PC-3 (cell line): ENCODE results near the gene NBDY.

Source experiments
- CTCF ChIP-seq: fragments of 300-600 bp; sonication (generic); conservative IDR thresholded peaks from 2 replicates; pipeline ENCODE4 v1.5.1; 2017; ENCODE audit warnings: antibody characterized with exemption, low read depth, mild to moderate bottlenecking, low read length
- EZH2 ChIP-seq: fragments of 300-600 bp; sonication (generic); IDR thresholded peaks from one replicate; pipeline ENCODE4 v1.6.1; 2017; ENCODE audit warnings: antibody characterized with exemption, mild to moderate bottlenecking, low read length; ENCODE audit not compliant: unreplicated experiment
- EZH2phosphoT487 ChIP-seq: fragments of 300-600 bp; sonication (generic); IDR thresholded peaks from 2 replicates; pipeline ENCODE4 v1.6.1; 2018; ENCODE audit warnings: mild to moderate bottlenecking, antibody characterized with exemption, low read length, borderline replicate concordance

DNA sequence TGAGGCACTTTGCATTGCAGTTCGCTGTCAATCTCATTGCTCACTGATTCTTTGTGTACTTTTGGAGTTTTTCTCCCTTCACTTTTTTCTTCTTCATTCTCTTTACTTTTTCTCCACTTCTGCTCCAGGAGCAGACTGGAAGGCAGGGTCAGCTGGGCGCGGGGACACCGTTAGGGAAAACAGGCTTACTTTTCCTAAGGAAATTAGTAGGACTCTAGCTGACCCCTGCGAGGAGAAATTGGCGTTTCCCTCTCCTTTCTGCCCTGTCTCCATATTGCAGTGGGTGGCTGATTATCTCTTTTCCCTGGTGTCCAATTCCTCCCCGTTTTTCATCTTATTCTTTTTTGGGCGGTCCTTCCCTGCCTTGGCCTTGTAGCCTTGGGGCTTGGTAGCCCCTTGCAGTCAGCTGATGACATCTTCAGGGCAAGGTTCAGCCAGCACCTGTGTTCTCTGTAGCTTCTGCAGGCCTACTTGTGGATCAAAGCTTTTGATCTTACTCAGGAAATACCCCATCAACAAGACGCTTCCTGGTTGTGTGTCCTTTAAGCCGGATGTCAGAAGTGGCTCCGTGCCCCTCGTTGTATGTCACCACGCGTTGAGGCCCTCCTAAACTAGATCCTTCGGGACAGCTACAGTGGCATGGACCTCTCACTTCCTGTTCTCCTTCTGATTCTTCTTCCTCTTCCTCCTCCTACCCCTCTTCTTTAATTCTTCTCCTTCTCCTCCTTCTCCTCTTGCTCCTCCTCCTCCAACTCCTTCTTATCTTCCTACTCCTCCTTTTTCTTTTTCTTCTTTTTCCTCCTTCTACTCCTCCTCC lies 36.1 kb downstream of the NBDY start:
- TF ChIP-seq EZH2phosphoT487 (no peak), CTCF (no peak), EZH2 (no peak)
